Choroid plexus epithelial cell (primary cell): Measurements from ENCODE around the gene CHRNA1.

Experiments used
- DNase-seq: peaks from one replicate; pipeline ENCODE4 v3.0.0-alpha.2; 2010; ENCODE audit warnings: low read depth
- H3K4me3 ChIP-seq: 2 replicates; pipeline ENCODE4 v1.5.1; 2011; ENCODE audit warnings: low read depth, mild to moderate bottlenecking, control low read depth, low read length, moderate library complexity
- TF ChIP-seq, protein P1 (sequence below): conservative IDR thresholded peaks from 2 replicates; pipeline ENCODE4 v1.5.1; 2011; ENCODE audit warnings: low read depth, mild to moderate bottlenecking, control low read depth, inconsistent platforms, low read length, moderate library complexity

Gene CHRNA1

GRCh38 chr2:174778085-174778981, 14.1 kb upstream of the CHRNA1 start:
- TF ChIP-seq, protein P1, sequence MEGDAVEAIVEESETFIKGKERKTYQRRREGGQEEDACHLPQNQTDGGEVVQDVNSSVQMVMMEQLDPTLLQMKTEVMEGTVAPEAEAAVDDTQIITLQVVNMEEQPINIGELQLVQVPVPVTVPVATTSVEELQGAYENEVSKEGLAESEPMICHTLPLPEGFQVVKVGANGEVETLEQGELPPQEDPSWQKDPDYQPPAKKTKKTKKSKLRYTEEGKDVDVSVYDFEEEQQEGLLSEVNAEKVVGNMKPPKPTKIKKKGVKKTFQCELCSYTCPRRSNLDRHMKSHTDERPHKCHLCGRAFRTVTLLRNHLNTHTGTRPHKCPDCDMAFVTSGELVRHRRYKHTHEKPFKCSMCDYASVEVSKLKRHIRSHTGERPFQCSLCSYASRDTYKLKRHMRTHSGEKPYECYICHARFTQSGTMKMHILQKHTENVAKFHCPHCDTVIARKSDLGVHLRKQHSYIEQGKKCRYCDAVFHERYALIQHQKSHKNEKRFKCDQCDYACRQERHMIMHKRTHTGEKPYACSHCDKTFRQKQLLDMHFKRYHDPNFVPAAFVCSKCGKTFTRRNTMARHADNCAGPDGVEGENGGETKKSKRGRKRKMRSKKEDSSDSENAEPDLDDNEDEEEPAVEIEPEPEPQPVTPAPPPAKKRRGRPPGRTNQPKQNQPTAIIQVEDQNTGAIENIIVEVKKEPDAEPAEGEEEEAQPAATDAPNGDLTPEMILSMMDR, result no peak
- H3K4me3 ChIP-seq, result no peak overlapping the region
- DNase-seq, result peak; percentile 99

- TF ChIP-seq, protein P1, result no peak
- H3K4me3 ChIP-seq, result no peak overlapping the region
- no peak for DNase-seq
Observed at GRCh38 chr2:174777347-174778084, 13.2 kb upstream of the CHRNA1 start.

GRCh38 chr2:174776675-174777074, 12.4 kb upstream of the CHRNA1 start:
- TF ChIP-seq, protein P1, result no peak
- DNase-seq, result peak; percentile 63
- H3K4me3 ChIP-seq, result no peak overlapping the region

DNA sequence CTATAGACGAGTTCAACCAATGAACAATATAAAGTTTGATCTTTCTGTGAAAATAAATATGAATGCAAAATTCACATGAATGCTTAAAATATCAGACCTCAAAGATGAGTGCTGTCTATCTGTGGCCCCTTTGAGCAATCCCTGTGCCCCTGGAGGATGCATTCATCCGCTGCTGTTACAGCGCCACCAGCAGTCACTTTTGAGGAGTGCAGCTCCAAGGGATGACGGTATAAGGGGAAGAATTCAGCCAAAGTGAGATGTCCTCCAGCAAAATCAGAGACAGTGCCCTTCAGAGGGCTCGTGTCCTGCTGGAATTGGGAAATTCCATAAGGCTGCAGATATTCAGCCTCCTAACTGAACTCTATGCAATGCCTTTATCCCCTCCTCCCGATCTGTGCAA, 12.0 kb upstream of the CHRNA1 start:
- H3K4me3 ChIP-seq, result no peak overlapping the region
- TF ChIP-seq, protein P1, result peak; percentile 68
- DNase-seq, result no peak

DNA sequence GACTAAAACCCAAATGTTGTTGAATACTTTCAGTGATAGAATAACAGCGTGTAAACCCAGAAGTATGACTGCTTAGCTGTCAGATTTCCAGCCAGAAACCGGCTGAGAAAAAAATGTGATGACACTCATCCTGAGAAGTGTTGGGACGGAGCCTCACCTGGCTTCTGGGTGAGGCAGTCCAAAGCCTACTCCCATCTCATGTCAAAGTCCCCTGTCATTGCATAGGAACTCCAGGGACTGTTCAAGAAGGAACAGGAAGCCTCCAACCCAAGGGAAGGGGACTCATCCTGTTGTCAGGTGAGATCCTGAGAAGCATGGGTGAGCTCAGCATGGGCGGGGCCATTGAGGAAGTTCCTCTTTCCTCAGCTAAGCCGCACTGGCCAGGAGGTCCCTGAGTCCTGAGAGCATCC, 11.3 kb upstream of the CHRNA1 start:
- DNase-seq, result no peak
- H3K4me3 ChIP-seq, result no peak overlapping the region
- TF ChIP-seq, protein P1, result no peak

GRCh38 chr2:174774886-174775285, 10.6 kb upstream of the CHRNA1 start:
- no peak for DNase-seq
- TF ChIP-seq, protein P1, result no peak
- H3K4me3 ChIP-seq, result no peak overlapping the region
